HG03139 (cell line): ENCODE measurements around the gene LRRC8A.
"Not testable (repeated sequence)": the region's sequence is repeated elsewhere in the genome, so short reads cannot be mapped to it uniquely, and the experiment has no call there.

Experiments used
- ATAC-seq: cut with Tn5 transposase; IDR thresholded peaks from one replicate; pipeline ENCODE4 v1.9.1; 2021; ENCODE audit not compliant: unreplicated experiment

Gene LRRC8A

GRCh38 chr9:128947527-128948301 lies 65.8 kb downstream of the LRRC8A start, which contains the start of the genes DOLK and NUP188:
Gene DOLK (minus strand): TSS chr9:128947603. CDS start chr9:128947303, 300 bp downstream.
Gene NUP188 (plus strand): TSS chr9:128947699. CDS start chr9:128947720, 21 bp downstream.
- ATAC-seq, result peak; percentile 72

GRCh38 chr9:128961403-128961802 lies 79.5 kb downstream of the LRRC8A start:
- ATAC-seq, result not testable (repeated sequence)
